ENCODE data around the gene MIDN.
A peak's percentile ranks its signal among the peaks of the same experiment; 100 is the strongest.

Gene MIDN

DNA sequence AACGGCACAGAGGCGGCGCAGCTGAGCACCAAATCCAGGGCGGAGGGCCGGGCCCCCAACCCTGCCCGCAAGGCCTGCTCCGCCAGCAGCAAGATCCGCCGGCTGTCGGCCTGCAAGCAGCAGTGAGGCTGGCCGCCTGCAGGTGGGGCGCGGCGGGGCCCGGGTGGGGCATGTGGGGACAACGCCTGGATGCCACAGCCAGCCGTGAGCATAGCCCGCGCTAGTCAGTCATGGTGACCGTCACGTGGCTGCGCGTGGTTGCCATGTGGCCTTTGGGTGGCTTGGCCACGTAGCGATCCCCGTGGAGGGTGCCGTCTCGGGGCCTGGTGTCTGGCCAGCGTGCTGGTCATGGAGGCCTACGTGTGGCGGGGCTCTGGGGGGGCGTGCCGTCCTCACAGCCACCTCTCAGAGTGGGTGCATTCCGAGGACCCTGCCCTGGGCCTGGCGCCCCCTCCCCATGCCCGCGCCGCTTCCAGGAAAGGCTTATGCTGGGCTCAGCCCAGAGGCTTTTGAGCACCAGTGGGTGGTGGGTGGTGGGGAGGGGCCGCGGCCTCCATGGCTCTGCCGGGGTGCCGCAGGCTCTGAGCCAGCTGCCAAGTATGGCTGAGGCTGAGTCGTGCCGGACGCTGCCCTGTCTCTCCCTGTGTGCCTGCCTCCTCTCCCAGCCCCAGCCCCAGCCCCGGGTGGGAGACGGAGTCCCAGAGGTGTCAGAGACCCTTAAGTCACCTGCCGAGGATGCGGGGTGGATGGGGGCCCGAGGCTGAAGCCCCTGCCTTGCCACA is 21.7 kb upstream of the MIDN start (continued):
- TF ChIP-seq ZNF830 (tag by site-specific recombination; IDR thresholded peaks at IDR 0.05; ENCODE audit: low read depth) (no peak), ZNF19 (tag by site-specific recombination; IDR thresholded peaks at IDR 0.05; ENCODE audit: low read depth) (no peak), ZNF600 (tag by site-specific recombination; IDR thresholded peaks at IDR 0.05) (0 out of 2 replicates have a peak, but pooled peaks have one; percentile 21), WT1 (tag by site-specific recombination; IDR thresholded peaks at IDR 0.05) (no peak), ZNF248 (tag by site-specific recombination; IDR thresholded peaks at IDR 0.05) (no peak), ZNF596 (tag by site-specific recombination; IDR thresholded peaks at IDR 0.05) (no peak), ZNF510 (tag by site-specific recombination; IDR thresholded peaks at IDR 0.05; ENCODE audit: insufficient replicate concordance) (no peak), KLF1 (tag by site-specific recombination; IDR thresholded peaks at IDR 0.05) (peak; percentile 65), GLIS2 (tag by site-specific recombination; IDR thresholded peaks at IDR 0.05) (0 out of 2 replicates have a peak, but pooled peaks have one; percentile 3), ZNF121 (tag by site-specific recombination; IDR thresholded peaks at IDR 0.05) (no peak), TRIM28 (IDR thresholded peaks at IDR 0.05; ENCODE audit: borderline replicate concordance, low read length) (no peak)
- TF ChIP-seq, protein P1, sequence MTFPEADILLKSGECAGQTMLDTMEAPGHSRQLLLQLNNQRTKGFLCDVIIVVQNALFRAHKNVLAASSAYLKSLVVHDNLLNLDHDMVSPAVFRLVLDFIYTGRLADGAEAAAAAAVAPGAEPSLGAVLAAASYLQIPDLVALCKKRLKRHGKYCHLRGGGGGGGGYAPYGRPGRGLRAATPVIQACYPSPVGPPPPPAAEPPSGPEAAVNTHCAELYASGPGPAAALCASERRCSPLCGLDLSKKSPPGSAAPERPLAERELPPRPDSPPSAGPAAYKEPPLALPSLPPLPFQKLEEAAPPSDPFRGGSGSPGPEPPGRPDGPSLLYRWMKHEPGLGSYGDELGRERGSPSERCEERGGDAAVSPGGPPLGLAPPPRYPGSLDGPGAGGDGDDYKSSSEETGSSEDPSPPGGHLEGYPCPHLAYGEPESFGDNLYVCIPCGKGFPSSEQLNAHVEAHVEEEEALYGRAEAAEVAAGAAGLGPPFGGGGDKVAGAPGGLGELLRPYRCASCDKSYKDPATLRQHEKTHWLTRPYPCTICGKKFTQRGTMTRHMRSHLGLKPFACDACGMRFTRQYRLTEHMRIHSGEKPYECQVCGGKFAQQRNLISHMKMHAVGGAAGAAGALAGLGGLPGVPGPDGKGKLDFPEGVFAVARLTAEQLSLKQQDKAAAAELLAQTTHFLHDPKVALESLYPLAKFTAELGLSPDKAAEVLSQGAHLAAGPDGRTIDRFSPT (tag by site-specific recombination; IDR thresholded peaks at IDR 0.05) = peak; percentile 64; the same call in 1 of the 2 replicates
- TF ChIP-seq, protein P2, sequence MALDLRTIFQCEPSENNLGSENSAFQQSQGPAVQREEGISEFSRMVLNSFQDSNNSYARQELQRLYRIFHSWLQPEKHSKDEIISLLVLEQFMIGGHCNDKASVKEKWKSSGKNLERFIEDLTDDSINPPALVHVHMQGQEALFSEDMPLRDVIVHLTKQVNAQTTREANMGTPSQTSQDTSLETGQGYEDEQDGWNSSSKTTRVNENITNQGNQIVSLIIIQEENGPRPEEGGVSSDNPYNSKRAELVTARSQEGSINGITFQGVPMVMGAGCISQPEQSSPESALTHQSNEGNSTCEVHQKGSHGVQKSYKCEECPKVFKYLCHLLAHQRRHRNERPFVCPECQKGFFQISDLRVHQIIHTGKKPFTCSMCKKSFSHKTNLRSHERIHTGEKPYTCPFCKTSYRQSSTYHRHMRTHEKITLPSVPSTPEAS (tag by site-specific recombination; IDR thresholded peaks at IDR 0.05) = no peak
- TF ChIP-seq, protein P3, sequence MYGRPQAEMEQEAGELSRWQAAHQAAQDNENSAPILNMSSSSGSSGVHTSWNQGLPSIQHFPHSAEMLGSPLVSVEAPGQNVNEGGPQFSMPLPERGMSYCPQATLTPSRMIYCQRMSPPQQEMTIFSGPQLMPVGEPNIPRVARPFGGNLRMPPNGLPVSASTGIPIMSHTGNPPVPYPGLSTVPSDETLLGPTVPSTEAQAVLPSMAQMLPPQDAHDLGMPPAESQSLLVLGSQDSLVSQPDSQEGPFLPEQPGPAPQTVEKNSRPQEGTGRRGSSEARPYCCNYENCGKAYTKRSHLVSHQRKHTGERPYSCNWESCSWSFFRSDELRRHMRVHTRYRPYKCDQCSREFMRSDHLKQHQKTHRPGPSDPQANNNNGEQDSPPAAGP (tag by site-specific recombination; IDR thresholded peaks at IDR 0.05) = 0 out of 2 replicates have a peak, but pooled peaks have one; percentile 11

DNA sequence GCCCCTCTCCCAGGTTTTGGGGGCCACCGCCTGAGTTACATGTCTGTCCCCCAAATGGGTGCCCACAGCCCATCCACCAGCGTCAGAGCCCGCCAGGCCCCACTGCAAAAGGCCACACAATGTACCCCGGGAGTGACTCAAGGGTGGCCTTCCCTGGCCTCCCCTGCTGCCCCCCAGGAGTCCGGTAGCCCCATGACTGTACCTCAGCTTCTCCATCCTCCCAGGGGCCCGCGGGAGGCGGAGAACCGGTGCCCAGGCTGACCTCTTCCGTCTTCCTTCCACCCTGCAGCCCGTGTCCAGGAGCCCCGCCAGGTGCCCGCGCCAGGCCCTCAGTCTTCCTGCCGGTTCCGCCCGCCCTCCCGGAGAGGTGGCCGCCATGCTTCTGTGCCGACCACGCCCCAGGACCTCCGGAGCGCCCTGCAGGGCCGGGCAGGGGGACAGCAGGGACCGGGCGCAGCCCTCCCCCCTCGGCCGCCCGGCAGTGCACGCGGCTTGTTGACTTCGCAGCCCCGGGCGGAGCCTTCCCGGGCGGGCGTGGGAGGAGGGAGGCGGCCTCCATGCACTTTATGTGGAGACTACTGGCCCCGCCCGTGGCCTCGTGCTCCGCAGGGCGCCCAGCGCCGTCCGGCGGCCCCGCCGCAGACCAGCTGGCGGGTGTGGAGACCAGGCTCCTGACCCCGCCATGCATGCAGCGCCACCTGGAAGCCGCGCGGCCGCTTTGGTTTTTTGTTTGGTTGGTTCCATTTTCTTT is 20.9 kb upstream of the MIDN start:
- H3K4me1 ChIP-seq (ENCODE audit: control insufficient read depth, insufficient read depth, low read length) = no peaks in the 10 kb centered on the region
- TF ChIP-seq KLF1 (tag by site-specific recombination; IDR thresholded peaks at IDR 0.05) (peak; percentile 86), ZNF391 (tag by site-specific recombination; IDR thresholded peaks at IDR 0.05; ENCODE audit: borderline replicate concordance, low read depth) (no peak), GLIS1 (tag by site-specific recombination; IDR thresholded peaks at IDR 0.05) (peak; percentile 50)
- H3K27ac ChIP-seq (ENCODE audit: extremely low read depth, low read depth, low read length) = no peak overlapping the region
- ChIA-PET POLR2A (no interaction called here), CTCF (interaction anchor here (0.6 kb wide), 2 partner anchors 42 to 124 kb away, joined by 3 read pairs; partner anchors contain the start of genes CIRBP and GPX4)
- no peaks in the 10 kb centered on the region for H3K9me3 ChIP-seq (ENCODE audit: control insufficient read depth, insufficient read depth, low read depth, low read length)
- peaks cover 0 to 64% of the 10 kb centered on the region in 2 experiments; a peak in 2 of 3 replicates for H3K36me3 ChIP-seq (ENCODE audit: control insufficient read depth in 2 of 2, insufficient read depth in 1 of 2, low read length in 2 of 2)
- H3K4me3 ChIP-seq (ENCODE audit: low read depth, low read length) = no peak overlapping the region
